GM12892 (cell line): ENCODE measurements around the gene TMEM259.

ENCODE experiments used
- DNase-seq: peaks from one replicate; pipeline ENCODE4 v3.0.0; 2011; ENCODE audit not compliant: insufficient read length
- FAIRE-seq: peaks from 2 replicates; lab custom pipeline; 2011; peaks lifted over from hg19 to GRCh38; lab: Jason Lieb, UNC
- POLR2A ChIP-seq: IDR thresholded peaks from 2 replicates; pipeline ENCODE4 v1.6.1; 2011; ENCODE audit warnings: low read depth, low read length, control low read depth
- POLR2AphosphoS5 ChIP-seq: IDR thresholded peaks from 2 replicates; pipeline ENCODE4 v1.6.1; 2011; ENCODE audit warnings: low read depth, low read length, control low read depth
- TAF1 ChIP-seq: IDR thresholded peaks from 2 replicates; pipeline ENCODE4 v1.6.1; 2011; ENCODE audit warnings: low read depth, mild to moderate bottlenecking, control low read depth, low read length, borderline replicate concordance

The TMEM259 gene

DNA sequence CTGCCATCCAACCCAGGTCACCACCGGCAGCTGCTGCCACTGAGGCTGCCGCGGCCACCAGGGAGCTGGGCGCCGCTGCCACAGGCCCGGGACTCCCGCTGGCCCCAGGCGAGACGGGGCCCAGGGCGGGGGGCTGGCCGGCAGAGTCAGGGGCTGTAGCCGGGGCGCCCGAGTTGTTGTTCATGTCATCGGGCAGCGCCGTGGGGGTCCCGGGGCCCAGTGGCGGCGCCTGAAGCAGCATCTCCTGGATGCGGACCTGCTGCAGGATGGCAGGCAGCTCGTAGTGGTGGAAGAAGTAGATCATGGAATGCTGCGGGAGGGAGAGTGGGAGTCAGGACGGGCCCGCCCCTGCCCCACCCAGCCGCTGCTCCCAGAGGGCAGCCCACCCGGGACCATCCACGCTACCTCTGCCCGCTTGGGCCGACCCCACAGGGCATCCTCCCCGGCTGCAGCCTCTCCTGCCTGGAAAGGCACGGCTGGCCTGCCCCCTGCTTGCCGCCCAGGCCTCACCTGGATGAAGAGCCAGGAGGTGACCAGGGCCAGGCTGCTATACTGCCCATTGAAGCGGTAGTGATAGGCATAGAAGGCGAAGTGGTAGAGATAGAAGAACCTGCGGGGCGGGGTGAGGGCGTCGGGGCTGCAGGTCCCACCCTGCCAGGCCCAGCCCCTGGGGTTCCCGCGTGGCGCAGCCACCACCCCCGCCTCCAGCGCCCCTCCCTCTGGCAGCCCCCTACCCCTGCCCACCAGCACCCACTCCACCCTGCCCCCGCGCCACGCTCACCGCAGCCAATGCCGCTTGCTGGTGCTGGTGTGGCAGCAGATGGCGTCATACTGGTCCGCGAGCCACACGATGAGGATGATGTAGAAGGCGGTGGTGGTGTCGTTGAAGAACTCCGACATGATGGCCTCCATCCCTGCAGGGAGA is 10.1 kb downstream of the TMEM259 start:
- TF ChIP-seq TAF1, result no peak
- TF ChIP-seq POLR2AphosphoS5, result no peak
- no peak for TF ChIP-seq POLR2A
- FAIRE-seq (no peak), DNase-seq (no peak)

DNA sequence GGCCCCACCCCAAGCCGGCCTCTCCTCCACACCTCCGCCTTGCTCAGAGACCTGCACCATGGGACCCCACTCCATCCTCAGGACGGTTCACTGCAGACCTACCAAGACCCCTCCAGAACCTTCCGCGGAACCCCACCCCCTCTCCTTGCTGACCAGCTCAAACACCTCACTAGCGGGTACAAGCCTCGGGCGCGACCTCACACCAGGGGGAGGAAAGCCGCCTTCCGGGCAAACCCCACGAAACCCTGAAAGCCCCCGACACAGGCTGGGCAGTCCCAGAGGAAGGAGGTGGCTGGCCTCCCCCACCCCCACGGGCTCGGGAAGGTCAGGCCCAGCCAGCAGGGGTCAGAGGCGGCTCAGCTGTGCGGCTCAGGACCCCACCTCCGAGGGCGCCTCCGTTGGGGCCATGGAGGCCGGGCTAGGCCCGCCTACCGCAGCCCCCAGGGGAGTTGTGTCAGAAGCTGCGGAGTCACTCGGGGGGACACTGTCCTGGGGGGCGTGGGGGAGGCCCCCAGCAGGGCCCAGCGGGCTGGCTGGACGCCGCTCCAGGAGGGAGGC is 10.9 kb downstream of the TMEM259 start:
- TF ChIP-seq POLR2A (no peak), POLR2AphosphoS5 (no peak), TAF1 (no peak)
- FAIRE-seq (no peak), DNase-seq (no peak)

DNA sequence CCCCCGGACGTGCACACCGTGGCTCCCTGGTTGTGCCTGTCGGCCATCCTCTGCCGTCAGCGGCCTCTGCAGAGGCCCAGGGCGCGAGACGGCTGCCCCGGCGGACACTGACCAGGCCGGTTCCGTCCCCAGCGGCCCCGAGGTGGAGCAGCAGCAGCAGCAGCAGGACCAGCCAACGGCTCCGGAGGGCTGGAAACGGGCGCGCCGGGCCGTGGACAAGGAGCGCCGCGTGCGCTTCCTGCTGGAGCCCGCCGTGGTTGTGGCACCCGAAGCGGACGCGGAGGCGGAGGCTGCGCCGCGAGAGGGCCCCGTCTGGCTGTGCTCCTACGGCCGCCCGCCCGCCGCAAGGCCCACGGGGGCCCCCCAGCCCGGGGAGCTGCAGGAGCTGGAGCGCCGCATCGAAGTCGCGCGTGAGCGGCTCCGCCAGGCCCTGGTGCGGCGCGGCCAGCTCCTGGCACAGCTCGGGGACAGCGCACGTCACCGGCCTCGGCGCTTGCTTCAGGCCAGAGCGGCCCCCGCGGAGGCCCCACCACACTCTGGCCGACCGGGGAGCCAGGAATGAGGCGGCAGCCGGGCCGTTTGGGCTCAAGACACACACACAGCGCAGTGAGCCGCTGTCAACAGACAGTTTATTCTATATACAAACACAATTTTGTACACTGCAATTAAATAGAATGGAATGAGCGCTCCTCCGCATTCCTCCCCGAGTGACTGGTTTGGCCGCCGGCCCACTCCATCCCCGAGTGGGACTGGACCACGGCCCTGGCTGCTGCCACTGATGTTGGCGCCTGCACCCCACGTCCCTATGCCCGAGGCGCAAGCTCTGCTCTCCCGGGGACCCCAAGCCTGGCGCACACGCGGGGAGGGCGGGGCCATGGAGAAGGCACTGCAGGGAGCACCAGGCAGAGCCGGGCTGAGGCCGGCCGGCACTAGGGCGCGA is 11.6 kb downstream of the TMEM259 start:
- no peak for FAIRE-seq
- TF ChIP-seq TAF1 (no peak), POLR2A (no peak), POLR2AphosphoS5 (no peak)
- DNase-seq, result no peak

DNA sequence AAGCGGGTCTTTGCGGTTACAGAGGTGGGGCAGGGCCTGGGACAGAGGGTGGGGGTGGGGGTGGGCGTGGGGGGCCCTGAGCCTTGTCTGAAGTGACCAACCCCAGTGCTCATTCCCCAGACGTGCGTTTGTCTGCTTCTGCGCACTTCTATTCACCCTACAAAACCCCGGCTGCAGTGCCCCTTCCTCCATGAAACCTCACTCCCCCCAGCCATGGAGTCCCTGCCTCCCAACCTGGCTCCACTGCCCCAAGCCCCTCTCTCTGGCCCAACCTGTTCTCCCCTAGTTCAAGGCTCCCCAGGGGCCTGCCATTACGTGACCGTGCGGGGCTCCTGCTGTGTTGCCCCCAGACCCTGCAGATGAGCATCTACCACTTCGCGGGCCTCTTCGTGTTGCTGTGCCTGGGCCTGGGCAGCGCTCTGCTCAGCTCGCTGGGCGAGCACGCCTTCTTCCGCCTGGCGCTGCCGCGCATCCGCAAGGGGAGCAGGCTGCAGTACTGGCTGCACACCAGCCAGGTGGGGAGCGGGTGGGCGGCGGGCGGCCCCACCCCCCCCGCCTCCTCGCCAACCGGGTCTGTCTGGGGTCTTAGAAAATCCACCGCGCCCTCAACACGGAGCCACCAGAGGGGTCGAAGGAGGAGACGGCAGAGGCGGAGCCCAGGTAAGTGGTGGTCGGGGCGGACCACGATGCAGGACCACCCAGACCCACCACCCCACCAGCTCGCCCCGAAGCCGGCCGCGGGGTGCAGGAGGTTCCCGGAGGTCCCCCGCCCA is 12.5 kb downstream of the TMEM259 start:
- TF ChIP-seq POLR2A, result no peak
- no peak for TF ChIP-seq TAF1
- TF ChIP-seq POLR2AphosphoS5, result no peak
- FAIRE-seq (no peak), DNase-seq (no peak)

DNA sequence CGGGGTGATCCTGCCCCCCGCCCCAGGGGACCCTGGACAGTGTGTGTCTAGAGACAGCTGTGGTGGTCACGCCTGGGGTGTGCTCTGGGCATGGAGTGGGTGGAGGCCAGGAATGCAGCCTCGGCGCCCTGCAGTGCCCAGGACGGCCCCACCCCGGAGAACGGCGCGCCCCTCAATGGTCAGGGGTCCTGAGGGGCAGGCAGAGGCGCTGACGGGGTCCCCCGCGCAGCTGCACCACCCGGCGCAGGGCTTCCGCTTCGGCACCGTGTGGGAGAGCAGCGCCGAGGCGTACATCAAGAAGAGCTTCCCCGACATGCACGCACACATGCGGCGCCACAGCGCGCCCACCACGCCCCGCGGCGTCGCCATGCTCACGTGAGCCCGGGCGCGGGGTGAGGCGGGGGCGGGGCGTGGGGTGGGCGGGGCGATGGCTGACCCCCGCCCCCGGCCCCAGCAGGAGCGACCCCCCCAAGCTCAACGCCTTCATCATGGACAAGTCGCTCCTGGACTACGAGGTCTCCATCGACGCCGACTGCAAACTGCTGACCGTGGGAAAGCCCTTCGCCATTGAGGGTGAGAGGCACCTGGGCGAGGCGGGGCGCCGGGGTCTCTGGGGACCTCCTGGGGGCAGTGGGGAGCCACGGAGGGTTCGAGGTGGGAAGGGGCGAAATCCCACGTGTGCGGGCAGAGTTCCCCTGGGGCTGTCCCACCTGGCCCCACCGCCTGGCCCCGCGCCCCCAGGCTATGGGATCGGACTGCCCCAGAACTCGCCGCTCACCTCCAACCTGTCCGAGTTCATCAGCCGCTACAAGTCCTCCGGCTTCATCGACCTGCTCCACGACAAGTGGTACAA is 13.3 kb downstream of the TMEM259 start:
- TF ChIP-seq TAF1, result no peak
- no peak for FAIRE-seq
- DNase-seq, result no peak

DNA sequence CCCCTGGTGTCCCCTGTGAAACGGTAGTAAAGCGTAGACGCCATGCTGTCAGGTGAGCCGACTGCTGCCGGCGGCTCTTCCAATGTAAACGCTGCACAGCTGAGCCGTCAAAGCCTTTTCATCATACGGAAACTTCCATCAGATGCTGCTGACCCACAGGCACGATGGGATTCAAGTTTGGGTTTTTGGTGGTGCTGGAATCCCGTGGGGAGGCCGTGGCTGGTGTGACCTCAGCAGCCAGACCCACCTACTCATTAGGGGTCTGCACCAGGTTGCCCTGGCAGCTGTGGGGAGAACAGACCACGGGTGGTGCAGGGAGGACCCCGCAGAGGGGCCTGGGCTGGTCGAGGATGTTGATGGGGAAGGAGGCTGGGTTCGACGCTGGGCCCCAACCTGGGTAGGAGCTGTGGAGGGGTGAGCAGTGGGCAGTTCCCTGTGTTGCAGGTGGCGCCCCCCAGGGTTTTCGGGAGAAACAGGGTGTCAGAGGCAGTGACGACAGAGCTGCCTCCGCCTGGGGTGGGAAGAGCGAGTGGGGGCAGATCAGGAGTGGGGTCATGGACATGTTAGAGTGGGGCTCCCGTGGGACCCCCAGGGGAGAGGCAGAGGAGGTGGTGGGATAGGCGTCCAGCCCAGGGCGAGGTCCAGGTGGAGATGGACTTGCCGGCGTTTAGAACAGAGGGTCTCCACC is 14.1 kb downstream of the TMEM259 start:
- DNase-seq (no peak), FAIRE-seq (no peak)
- TF ChIP-seq TAF1, result no peak
- no peak for TF ChIP-seq POLR2AphosphoS5
- TF ChIP-seq POLR2A, result no peak

DNA sequence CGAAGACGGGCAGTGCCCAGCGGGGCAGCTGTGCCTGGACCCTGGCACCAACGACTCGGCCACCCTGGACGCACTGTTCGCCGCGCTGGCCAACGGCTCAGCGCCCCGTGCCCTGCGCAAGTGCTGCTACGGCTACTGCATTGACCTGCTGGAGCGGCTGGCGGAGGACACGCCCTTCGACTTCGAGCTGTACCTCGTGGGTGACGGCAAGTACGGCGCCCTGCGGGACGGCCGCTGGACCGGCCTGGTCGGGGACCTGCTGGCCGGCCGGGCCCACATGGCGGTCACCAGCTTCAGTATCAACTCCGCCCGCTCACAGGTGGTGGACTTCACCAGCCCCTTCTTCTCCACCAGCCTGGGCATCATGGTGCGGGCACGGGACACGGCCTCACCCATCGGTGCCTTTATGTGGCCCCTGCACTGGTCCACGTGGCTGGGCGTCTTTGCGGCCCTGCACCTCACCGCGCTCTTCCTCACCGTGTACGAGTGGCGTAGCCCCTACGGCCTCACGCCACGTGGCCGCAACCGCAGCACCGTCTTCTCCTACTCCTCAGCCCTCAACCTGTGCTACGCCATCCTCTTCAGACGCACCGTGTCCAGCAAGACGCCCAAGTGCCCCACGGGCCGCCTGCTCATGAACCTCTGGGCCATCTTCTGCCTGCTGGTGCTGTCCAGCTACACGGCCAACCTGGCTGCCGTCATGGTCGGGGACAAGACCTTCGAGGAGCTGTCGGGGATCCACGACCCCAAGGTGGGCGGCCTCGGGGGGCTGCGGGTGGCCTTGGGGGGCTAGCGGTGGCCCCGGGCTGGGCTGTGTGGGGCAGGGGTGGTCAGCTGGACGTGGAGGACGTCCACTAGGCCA is 15.9 kb downstream of the TMEM259 start:
- DNase-seq (no peak), FAIRE-seq (no peak)
- no peak for TF ChIP-seq TAF1
- no peak for TF ChIP-seq POLR2A
- no peak for TF ChIP-seq POLR2AphosphoS5

DNA sequence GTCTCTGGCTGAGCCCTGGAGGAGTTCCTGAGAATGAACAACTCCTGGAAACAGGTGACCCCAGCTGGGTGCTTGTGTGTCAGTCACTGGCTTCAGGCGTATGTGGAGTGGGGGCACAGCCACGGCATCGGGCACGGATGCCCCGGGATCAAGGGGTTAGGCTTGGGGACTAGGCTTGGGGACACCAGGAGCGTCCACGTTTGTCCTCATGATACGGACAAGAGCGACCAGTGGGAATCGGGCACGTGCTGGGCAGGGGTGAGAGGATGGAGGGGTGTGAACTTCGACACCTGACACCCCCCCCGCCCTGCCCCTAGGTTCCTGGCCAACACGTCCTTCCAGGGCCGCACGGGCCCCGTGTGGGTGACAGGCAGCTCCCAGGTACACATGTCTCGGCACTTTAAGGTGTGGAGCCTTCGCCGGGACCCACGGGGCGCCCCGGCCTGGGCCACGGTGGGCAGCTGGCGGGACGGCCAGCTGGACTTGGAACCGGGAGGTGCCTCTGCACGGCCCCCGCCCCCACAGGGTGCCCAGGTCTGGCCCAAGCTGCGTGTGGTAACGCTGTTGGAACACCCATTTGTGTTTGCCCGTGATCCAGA is 16.6 kb downstream of the TMEM259 start:
- FAIRE-seq, result no peak
- no peak for DNase-seq
- no peak for TF ChIP-seq POLR2AphosphoS5
- TF ChIP-seq TAF1, result no peak

DNA sequence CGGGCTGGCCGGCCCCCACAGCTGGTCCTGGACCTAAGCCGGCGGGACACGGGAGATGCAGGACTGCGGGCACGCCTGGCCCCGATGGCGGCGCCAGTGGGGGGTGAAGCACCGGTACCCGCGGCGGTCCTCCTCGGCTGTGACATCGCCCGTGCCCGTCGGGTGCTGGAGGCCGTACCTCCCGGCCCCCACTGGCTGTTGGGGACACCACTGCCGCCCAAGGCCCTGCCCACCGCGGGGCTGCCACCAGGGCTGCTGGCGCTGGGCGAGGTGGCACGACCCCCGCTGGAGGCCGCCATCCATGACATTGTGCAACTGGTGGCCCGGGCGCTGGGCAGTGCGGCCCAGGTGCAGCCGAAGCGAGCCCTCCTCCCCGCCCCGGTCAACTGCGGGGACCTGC is 17.6 kb downstream of the TMEM259 start:
- FAIRE-seq, result no peak
- no peak for TF ChIP-seq POLR2AphosphoS5
- TF ChIP-seq POLR2A, result no peak
- TF ChIP-seq TAF1, result no peak
- DNase-seq, result no peak
